Mucosa of rectum (tissue), 2 donors: ENCODE data around the gene NLRC5.

ENCODE experiments used
- H3K27ac ChIP-seq, 2 donors: one replicate each; pipeline ENCODE4 v1.7.0; 2013; ENCODE audit warnings: inconsistent platforms in 2 of 2, low read depth in 2 of 2, low read length in 2 of 2
- H3K27me3 ChIP-seq, 2 donors: one replicate each; pipeline ENCODE4 v1.7.0; 2013; ENCODE audit warnings: low read length in 2 of 2; ENCODE audit not compliant: control insufficient read depth in 2 of 2, insufficient read depth in 2 of 2
- H3K36me3 ChIP-seq, 2 donors: one replicate each; pipeline ENCODE4 v1.7.0; 2013; ENCODE audit warnings: low read length in 2 of 2; ENCODE audit not compliant: control insufficient read depth in 2 of 2, insufficient read depth in 2 of 2
- H3K4me1 ChIP-seq, 2 donors: one replicate each; pipeline ENCODE4 v1.7.0; 2013; ENCODE audit warnings: low read length in 2 of 2, mild to moderate bottlenecking in 1 of 2; ENCODE audit not compliant: control insufficient read depth in 2 of 2, insufficient read depth in 2 of 2
- H3K4me3 ChIP-seq, 2 donors: one replicate each; pipeline ENCODE4 v1.7.0; 2013; ENCODE audit warnings: low read length in 2 of 2
- H3K9ac ChIP-seq, 2 donors: one replicate each; pipeline ENCODE4 v1.7.0; 2013; ENCODE audit warnings: low read length in 2 of 2, low read depth in 1 of 2, mild to moderate bottlenecking in 1 of 2
- H3K9me3 ChIP-seq, 2 donors: one replicate each; pipeline ENCODE4 v1.7.0; 2013; ENCODE audit warnings: low read length in 2 of 2; ENCODE audit not compliant: control insufficient read depth in 2 of 2
- donor health status: healthy.
- donor health status: Normal muscosa, but diverticular disease.

NLRC5 gene

GRCh38 chr16:57084257-57084770 is 95.0 kb downstream of the NLRC5 start:
- Histone ChIP-seq H3K27me3 (no peaks in the 10 kb centered on the region), H3K27ac (peak overlapping the region in 1 of 2 donors; percentile 23), H3K9me3 (no peaks in the 10 kb centered on the region), H3K4me1 (peaks cover 0 to 9% of the 10 kb centered on the region in 2 donors), H3K36me3 (peaks cover 9 to 12% of the 10 kb centered on the region in 2 donors), H3K9ac (peak overlapping the region in 1 of 2 donors; percentile 1), H3K4me3 (no peak overlapping the region)

DNA sequence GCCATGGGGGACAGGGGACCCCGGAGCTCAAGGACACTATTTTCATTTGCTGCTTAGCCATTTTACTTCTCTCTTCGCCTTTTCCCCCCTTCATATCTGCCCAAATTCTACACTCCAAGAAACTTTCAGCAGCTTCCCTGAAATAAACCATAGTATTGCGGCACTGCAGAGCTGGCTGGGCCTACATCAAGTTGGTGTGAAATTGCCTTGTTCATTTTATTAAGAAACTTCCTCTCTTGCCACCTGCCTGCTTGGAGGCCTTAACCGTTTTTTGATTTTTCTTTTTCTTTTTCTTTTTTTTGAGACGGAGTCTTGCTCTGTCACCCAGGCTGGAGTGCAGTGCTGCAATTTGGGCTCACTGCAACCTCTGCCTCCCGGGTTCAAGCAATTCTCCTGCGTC is 95.6 kb downstream of the NLRC5 start:
- Histone ChIP-seq H3K36me3 (peaks cover 7 to 9% of the 10 kb centered on the region in 2 donors), H3K4me1 (peaks cover 0 to 9% of the 10 kb centered on the region in 2 donors), H3K9ac (no peak overlapping the region), H3K27me3 (no peaks in the 10 kb centered on the region), H3K4me3 (no peak overlapping the region), H3K27ac (no peak overlapping the region), H3K9me3 (no peaks in the 10 kb centered on the region)

GRCh38 chr16:57087003-57087402 is 97.6 kb downstream of the NLRC5 start:
- H3K9ac ChIP-seq, result no peak overlapping the region
- H3K27me3 ChIP-seq, result no peaks in the 10 kb centered on the region
- H3K36me3 ChIP-seq, result peaks cover 2% of the 10 kb centered on the region in 2 donors
- peaks cover 9 to 13% of the 10 kb centered on the region in 2 donors for H3K4me1 ChIP-seq
- H3K4me3 ChIP-seq, result no peak overlapping the region
- no peak overlapping the region for H3K27ac ChIP-seq
- H3K9me3 ChIP-seq, result no peaks in the 10 kb centered on the region

GRCh38 chr16:57089406-57089805 is 100.0 kb downstream of the NLRC5 start:
- no peaks in the 10 kb centered on the region for H3K36me3 ChIP-seq
- no peaks in the 10 kb centered on the region for H3K27me3 ChIP-seq
- no peak overlapping the region for H3K9ac ChIP-seq
- no peak overlapping the region for H3K27ac ChIP-seq
- H3K4me1 ChIP-seq, result peaks cover 17 to 25% of the 10 kb centered on the region in 2 donors
- no peaks in the 10 kb centered on the region for H3K9me3 ChIP-seq
- H3K4me3 ChIP-seq, result no peak overlapping the region

GRCh38 chr16:57091200-57091974 is 102.0 kb downstream of the NLRC5 start:
- Histone ChIP-seq H3K27ac (peak overlapping the region; percentile 65 to 72), H3K27me3 (no peaks in the 10 kb centered on the region), H3K36me3 (no peaks in the 10 kb centered on the region), H3K4me1 (peaks cover 14 to 25% of the 10 kb centered on the region in 2 donors), H3K9me3 (no peaks in the 10 kb centered on the region), H3K4me3 (peak overlapping the region; percentile 72 to 75), H3K9ac (peak overlapping the region; percentile 80 to 83)

GRCh38 chr16:57091975-57092785 is 102.8 kb downstream of the NLRC5 start, which contains the start of gene CPNE2:
TSS of gene CPNE2 (plus strand) at chr16:57092583. CDS start at chr16:57110743, 18,160 bp downstream.
- Histone ChIP-seq H3K27me3 (no peaks in the 10 kb centered on the region), H3K4me1 (peaks cover 14 to 25% of the 10 kb centered on the region in 2 donors), H3K27ac (peak within 1 kb of the TSS; percentile 65 to 72), H3K9ac (peak within 1 kb of the TSS; percentile 80 to 83), H3K9me3 (no peaks in the 10 kb centered on the region), H3K36me3 (peaks cover 0 to 2% of the 10 kb centered on the region in 2 donors), H3K4me3 (peak within 1 kb of the TSS; percentile 72 to 75)

DNA sequence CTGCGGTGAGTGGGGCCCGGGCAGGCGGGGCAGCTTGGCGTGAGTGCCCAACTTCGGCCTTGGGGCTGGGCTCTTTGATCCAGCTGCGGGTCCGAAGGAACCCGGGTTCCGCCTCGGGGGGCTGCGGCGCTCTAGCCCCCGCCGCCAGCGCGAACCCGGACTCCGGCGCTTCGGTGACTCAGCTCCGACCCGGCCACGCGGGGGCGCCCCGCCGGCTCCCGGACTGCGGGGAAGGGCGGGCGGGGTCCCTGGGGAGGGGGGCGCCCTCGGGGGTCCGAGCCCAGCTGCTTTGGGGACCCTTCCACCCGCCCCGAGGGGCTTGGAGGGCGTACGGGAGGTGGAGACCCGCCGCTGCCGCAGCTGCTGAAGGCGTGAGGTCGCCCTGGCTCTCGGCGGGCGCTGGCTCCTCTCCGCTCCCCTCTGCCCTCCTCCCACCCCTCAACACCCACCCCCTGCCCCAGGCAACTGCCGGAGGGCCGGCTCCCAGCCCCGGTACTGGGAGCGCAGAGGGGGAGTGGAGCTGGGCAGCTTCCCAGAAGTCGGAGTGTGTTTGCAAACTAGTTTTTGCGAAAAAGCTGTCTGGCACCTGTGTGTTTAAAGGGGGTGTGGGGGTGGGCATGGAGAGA is 103.5 kb downstream of the NLRC5 start:
- no peaks in the 10 kb centered on the region for H3K27me3 ChIP-seq
- H3K36me3 ChIP-seq, result peaks cover 2 to 5% of the 10 kb centered on the region in 2 donors
- H3K4me3 ChIP-seq, result peak overlapping the region; percentile 70 to 74
- no peaks in the 10 kb centered on the region for H3K9me3 ChIP-seq
- H3K4me1 ChIP-seq, result peaks cover 14 to 25% of the 10 kb centered on the region in 2 donors
- H3K9ac ChIP-seq, result peak overlapping the region; percentile 47 to 77
- H3K27ac ChIP-seq, result peak overlapping the region; percentile 56

DNA sequence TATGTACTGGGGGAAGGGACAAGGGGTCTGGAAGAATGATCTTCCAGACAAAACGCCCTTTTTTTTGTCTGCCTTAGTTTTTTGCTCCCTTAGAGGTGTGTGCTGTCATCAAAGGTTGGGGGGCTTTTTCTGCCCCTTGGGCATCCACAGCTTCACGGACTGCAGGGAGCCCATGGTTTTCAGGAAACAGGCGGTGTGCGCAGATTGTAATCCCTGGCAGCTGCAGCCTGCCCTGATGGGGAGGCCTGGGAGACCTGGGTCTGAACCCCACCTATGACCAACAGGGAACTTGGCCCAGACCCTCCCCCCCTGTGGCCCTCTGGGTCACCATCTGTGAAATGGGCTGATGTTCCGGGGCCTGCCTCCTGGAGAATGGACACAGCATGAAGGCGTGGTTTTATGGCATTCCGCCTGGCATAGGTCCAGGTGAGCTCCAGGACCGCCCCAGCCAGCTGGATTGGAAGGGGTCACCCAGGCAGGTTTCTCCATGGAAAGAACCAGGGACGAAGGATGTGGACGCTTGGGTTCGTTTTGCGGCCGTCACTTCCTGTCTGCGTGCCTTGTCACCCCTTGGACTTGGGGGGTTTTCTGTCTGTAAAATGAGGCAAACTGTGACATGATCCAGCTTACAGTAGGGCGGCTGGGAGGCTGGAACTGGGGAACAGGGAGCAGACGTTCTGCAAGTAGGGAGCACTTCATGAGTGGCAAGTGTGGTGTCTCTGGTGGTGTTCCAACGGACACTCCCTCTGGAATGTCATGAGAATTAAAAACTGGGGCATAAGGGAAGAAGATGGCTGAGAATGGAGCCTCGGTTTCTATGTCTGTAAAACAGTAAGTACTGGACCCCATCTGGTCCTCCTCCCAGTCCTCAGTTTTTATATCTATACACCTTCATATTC is 104.6 kb downstream of the NLRC5 start:
- peaks cover 2 to 5% of the 10 kb centered on the region in 2 donors for H3K36me3 ChIP-seq
- H3K27ac ChIP-seq, result peak overlapping the region; percentile 55 to 56
- H3K9me3 ChIP-seq, result no peaks in the 10 kb centered on the region
- H3K4me3 ChIP-seq, result peak overlapping the region; percentile 70 to 74
- H3K4me1 ChIP-seq, result peaks cover 14 to 25% of the 10 kb centered on the region in 2 donors
- no peaks in the 10 kb centered on the region for H3K27me3 ChIP-seq
- peak overlapping the region; percentile 47 to 77 for H3K9ac ChIP-seq

GRCh38 chr16:57094911-57095310 is 105.6 kb downstream of the NLRC5 start:
- H3K9ac ChIP-seq, result no peak overlapping the region
- peaks cover 14 to 25% of the 10 kb centered on the region in 2 donors for H3K4me1 ChIP-seq
- H3K4me3 ChIP-seq, result no peak overlapping the region
- no peaks in the 10 kb centered on the region for H3K27me3 ChIP-seq
- H3K36me3 ChIP-seq, result peaks cover 2 to 5% of the 10 kb centered on the region in 2 donors
- H3K9me3 ChIP-seq, result no peaks in the 10 kb centered on the region
- H3K27ac ChIP-seq, result no peak overlapping the region
